Measurements from ENCODE around the gene SRCIN1. TPM values are rescaled to one million over a fixed set of nuclear protein-coding genes. Genes with fewer than 3 reads are reported as not detected.
"Not testable (repeated sequence)": the region's sequence is repeated elsewhere in the genome, so short reads cannot be mapped to it uniquely, and the experiment has no call there.

SRCIN1 gene
- total and polyA plus RNA-seq, 2 donors (not counting 1 experiment from before 2014, with no cell fraction given) = 0.44 to 1.1 TPM

- intact Hi-C loops (cut with micrococcal nuclease); DNase-seq: not testable (repeated sequence)
These were observed 111.6 kb downstream of the SRCIN1 start for GRCh38 chr17:38494152-38494551.

GRCh38 chr17:38492067-38493040 lies 113.4 kb downstream of the SRCIN1 start:
- H3K27ac ChIP-seq (ENCODE audit: low read length in 2 of 2); H3K4me2 ChIP-seq (replicated peaks; ENCODE audit: low read depth, low read length, poor library complexity, severe bottlenecking); H3K9me3 ChIP-seq (ENCODE audit: control extremely low read depth in 1 of 3, control insufficient read depth in 2 of 3, insufficient read depth in 1 of 3, low read length in 2 of 3); H3K4me3 ChIP-seq (ENCODE audit: control extremely low read depth in 1 of 5, extremely low read depth in 1 of 5, insufficient read depth in 1 of 5, low read depth in 2 of 5, low read length in 4 of 5); H3K4me1 ChIP-seq (ENCODE audit: control insufficient read depth in 2 of 2, insufficient read depth in 2 of 2, low read length in 2 of 2); POLR2A ChIA-PET; H3K27me3 ChIP-seq (replicated peaks in 1 of 4; ENCODE audit: control extremely low read depth in 1 of 4, control insufficient read depth in 3 of 4, insufficient read depth in 4 of 4, low read length in 3 of 4); H3K79me2 ChIP-seq (ENCODE audit: control insufficient read depth, insufficient read depth, low read length); H3K9me3 Mint-ChIP-seq (ENCODE audit: insufficient read depth); H2AFZ ChIP-seq (ENCODE audit: insufficient read depth, low read depth, low read length, poor library complexity, severe bottlenecking); H3K4me3 Mint-ChIP-seq; H3K9ac ChIP-seq (ENCODE audit: low read length); H3K4me1 Mint-ChIP-seq; H4K20me1 ChIP-seq (ENCODE audit: control insufficient read depth, insufficient read depth, low read length, poor library complexity, severe bottlenecking); H3K36me3 ChIP-seq (replicated peaks in 1 of 2; ENCODE audit: control extremely low read depth in 1 of 2, control insufficient read depth in 1 of 2, extremely low read depth in 1 of 2, insufficient read depth in 2 of 2, low read length in 1 of 2): not testable (repeated sequence)
- peaks cover 12% of the 10 kb centered on the region for H3K27me3 Mint-ChIP-seq
- peak overlapping the region; percentile 60 for H3K27ac Mint-ChIP-seq
- ATAC-seq (ENCODE audit: low read depth) = peak; percentile 77
- peak; percentile 86 for DNase-seq
- CTCF ChIA-PET = interaction anchor here (0.8 to 2.5 kb wide), 8 partner anchors 17 to 240 kb away, joined by 3 to 18 read pairs (median 3); no protein-coding TSS in a partner anchor
- intact Hi-C loops (cut with micrococcal nuclease) = loop anchor here (1.0 to 2.0 kb wide), 5 partner anchors 48 to 175 kb away; no protein-coding TSS in a partner anchor
- peak; percentile 63 for TF ChIP-seq CTCF (IDR thresholded peaks at IDR 0.05)
- WGBS (ENCODE audit: insufficient coverage) = 65% methylated on average over 10 of the region's 14 CpGs

More at GRCh38 chr17:38494152-38494551, 111.6 kb downstream of the SRCIN1 start:
- H2AFZ ChIP-seq (ENCODE audit: insufficient read depth, low read depth, low read length, poor library complexity, severe bottlenecking); ATAC-seq (ENCODE audit: low read depth); H3K9me3 Mint-ChIP-seq (ENCODE audit: insufficient read depth); H3K4me3 Mint-ChIP-seq; H3K36me3 ChIP-seq (replicated peaks in 1 of 2; ENCODE audit: control extremely low read depth in 1 of 2, control insufficient read depth in 1 of 2, extremely low read depth in 1 of 2, insufficient read depth in 2 of 2, low read length in 1 of 2); CTCF ChIA-PET; H3K9ac ChIP-seq (ENCODE audit: low read length); H3K4me1 Mint-ChIP-seq; H3K4me2 ChIP-seq (replicated peaks; ENCODE audit: low read depth, low read length, poor library complexity, severe bottlenecking); H3K79me2 ChIP-seq (ENCODE audit: control insufficient read depth, insufficient read depth, low read length); H3K4me1 ChIP-seq (ENCODE audit: control insufficient read depth in 2 of 2, insufficient read depth in 2 of 2, low read length in 2 of 2); H3K4me3 ChIP-seq (ENCODE audit: control extremely low read depth in 1 of 5, extremely low read depth in 1 of 5, insufficient read depth in 1 of 5, low read depth in 2 of 5, low read length in 4 of 5); H4K20me1 ChIP-seq (ENCODE audit: control insufficient read depth, insufficient read depth, low read length, poor library complexity, severe bottlenecking); POLR2A ChIA-PET; H3K27me3 ChIP-seq (replicated peaks in 1 of 4; ENCODE audit: control extremely low read depth in 1 of 4, control insufficient read depth in 3 of 4, insufficient read depth in 4 of 4, low read length in 3 of 4); H3K27ac ChIP-seq (ENCODE audit: low read length in 2 of 2); H3K27ac Mint-ChIP-seq: not testable (repeated sequence)
- peaks cover 12% of the 10 kb centered on the region for H3K27me3 Mint-ChIP-seq
- peaks cover 0 to 13% (median 0%) of the 10 kb centered on the region in 3 donors for H3K9me3 ChIP-seq (ENCODE audit: control extremely low read depth in 1 of 3, control insufficient read depth in 2 of 3, insufficient read depth in 1 of 3, low read length in 2 of 3)
- 98% methylated on average over 9 of the region's 16 CpGs for WGBS (ENCODE audit: insufficient coverage)

- H2AFZ ChIP-seq (ENCODE audit: insufficient read depth, low read depth, low read length, poor library complexity, severe bottlenecking); H3K9ac ChIP-seq (ENCODE audit: low read length); H3K9me3 Mint-ChIP-seq (ENCODE audit: insufficient read depth); H3K4me1 ChIP-seq (ENCODE audit: control insufficient read depth in 2 of 2, insufficient read depth in 2 of 2, low read length in 2 of 2); H3K36me3 ChIP-seq (replicated peaks in 1 of 2; ENCODE audit: control extremely low read depth in 1 of 2, control insufficient read depth in 1 of 2, extremely low read depth in 1 of 2, insufficient read depth in 2 of 2, low read length in 1 of 2); H3K27ac ChIP-seq (ENCODE audit: low read length in 2 of 2); H3K9me3 ChIP-seq (ENCODE audit: control extremely low read depth in 1 of 3, control insufficient read depth in 2 of 3, insufficient read depth in 1 of 3, low read length in 2 of 3); H3K27me3 ChIP-seq (replicated peaks in 1 of 4; ENCODE audit: control extremely low read depth in 1 of 4, control insufficient read depth in 3 of 4, insufficient read depth in 4 of 4, low read length in 3 of 4); ATAC-seq (ENCODE audit: low read depth); POLR2A ChIA-PET; H3K4me1 Mint-ChIP-seq; H3K4me2 ChIP-seq (replicated peaks; ENCODE audit: low read depth, low read length, poor library complexity, severe bottlenecking); H3K79me2 ChIP-seq (ENCODE audit: control insufficient read depth, insufficient read depth, low read length); H3K4me3 Mint-ChIP-seq; H3K4me3 ChIP-seq (ENCODE audit: control extremely low read depth in 1 of 5, extremely low read depth in 1 of 5, insufficient read depth in 1 of 5, low read depth in 2 of 5, low read length in 4 of 5); H4K20me1 ChIP-seq (ENCODE audit: control insufficient read depth, insufficient read depth, low read length, poor library complexity, severe bottlenecking): not testable (repeated sequence)
- DNase-seq = peak; percentile 37
- Mint-ChIP-seq H3K27me3 (peaks cover 12% of the 10 kb centered on the region), H3K27ac (peak overlapping the region; percentile 60)
- intact Hi-C loops (cut with micrococcal nuclease) = loop anchor here (1.0 to 2.0 kb wide), 5 partner anchors 47 to 176 kb away; no protein-coding TSS in a partner anchor
- CTCF ChIA-PET = interaction anchor here (1.2 to 2.5 kb wide), 3 partner anchors 44 to 175 kb away, joined by 3 to 18 read pairs (median 3); no protein-coding TSS in a partner anchor
- 94% methylated on average over 15 of the region's 19 CpGs for WGBS (ENCODE audit: insufficient coverage)
These were observed 114.2 kb downstream of the SRCIN1 start for GRCh38 chr17:38491346-38492066.

All from B cell (primary cell).